NCI-H82 treated with DMSO at 0.1 percent for 48 hours (cell line): ENCODE results near the gene CMC4.
A peak's percentile ranks its signal among the peaks of the same experiment; 100 is the strongest.

Experiments
- DNase-seq: peaks from one replicate; lab custom pipeline; 2025; ENCODE audit not compliant: unreplicated experiment; lab: John Stamatoyannopoulos, UW

CMC4 gene

GRCh38 chrX:155070975-155071693 is at the start of gene CMC4, which contains the start of the genes BRCC3 and MTCP1:
Gene CMC4, minus strand, starts transcription at chrX:155071136. Its CDS starts 7,113 bp downstream, at chrX:155064023.
Gene BRCC3, plus strand, starts transcription at chrX:155071508. Its CDS starts 20 bp downstream, at chrX:155071528.
Gene MTCP1, minus strand, starts transcription at chrX:155071136. Its CDS starts 5,126 bp downstream, at chrX:155066010.
- DNase-seq: peak; percentile 72

GRCh38 chrX:155115174-155115819 is 44.4 kb upstream of the CMC4 start:
- no peak for DNase-seq

- DNase-seq: no peak
Measured at GRCh38 chrX:155113097-155113496, 42.2 kb upstream of the CMC4 start.

- no peak for DNase-seq
Measured at GRCh38 chrX:155112171-155112570, 41.2 kb upstream of the CMC4 start.

- DNase-seq: no peak
Measured at GRCh38 chrX:155108427-155108826, 37.5 kb upstream of the CMC4 start.

GRCh38 chrX:155105919-155106318 is 35.0 kb upstream of the CMC4 start:
- DNase-seq: no peak

GRCh38 chrX:155094468-155095061 is 23.6 kb upstream of the CMC4 start:
- DNase-seq: no peak

- no peak for DNase-seq
Measured at GRCh38 chrX:155086961-155087735, 16.2 kb upstream of the CMC4 start.

- DNase-seq: no peak
Measured at GRCh38 chrX:155086202-155086840, 15.4 kb upstream of the CMC4 start.

GRCh38 chrX:155071694-155072280 is 851 bp upstream of the CMC4 start:
- DNase-seq: no peak

- DNase-seq: no peak
Measured at GRCh38 chrX:155070663-155070974, 317 bp downstream of the CMC4 start.

- no peak for DNase-seq
Measured at GRCh38 chrX:155070038-155070437, 898 bp downstream of the CMC4 start.

GRCh38 chrX:155069414-155069813 is 1.5 kb downstream of the CMC4 start:
- no peak for DNase-seq

- DNase-seq: no peak
Measured at GRCh38 chrX:155068165-155068564, 2.8 kb downstream of the CMC4 start.

GRCh38 chrX:155065035-155065734 is 5.8 kb downstream of the CMC4 start:
- no peak for DNase-seq

- DNase-seq: no peak
Measured at GRCh38 chrX:155061760-155062159, 9.2 kb downstream of the CMC4 start.

GRCh38 chrX:155056877-155057792 is 13.8 kb downstream of the CMC4 start:
- DNase-seq: no peak

GRCh38 chrX:155056471-155056870 is 14.5 kb downstream of the CMC4 start:
- no peak for DNase-seq

GRCh38 chrX:155055494-155055893 is 15.4 kb downstream of the CMC4 start:
- no peak for DNase-seq
